Vagina (tissue), 2 donors: ENCODE measurements around the gene SEC24D. TPM values are rescaled to one million over a fixed set of nuclear protein-coding genes. Genes with fewer than 3 reads are reported as not detected.

Source experiments
- DNase-seq, 2 donors: peaks; one replicate each; pipeline ENCODE4 v3.0.0-alpha.2; 2017; ENCODE audit errors: extremely low spot score in 2 of 2
- H3K27ac ChIP-seq: fragments of 200-600 bp; sonication (generic); one replicate; pipeline ENCODE4 v1.5.1; 2019
- H3K27me3 ChIP-seq: fragments of 200-600 bp; sonication (generic); one replicate; pipeline ENCODE4 v1.5.1; 2019
- H3K36me3 ChIP-seq, 2 donors: fragments of 200-600 bp; sonication (generic); one replicate each; pipeline ENCODE4 v1.5.1; 2017 to 2019
- H3K4me1 ChIP-seq: fragments of 200-600 bp; sonication (generic); one replicate; pipeline ENCODE4 v1.5.1; 2019
- H3K4me3 ChIP-seq, 2 donors: fragments of 200-600 bp; sonication (generic); 1 replicate in 1 of 2; 2 replicates in 1 of 2; pipeline ENCODE4 v1.5.1; 2016 to 2019
- H3K9me3 ChIP-seq: fragments of 200-600 bp; sonication (generic); one replicate; pipeline ENCODE4 v1.5.1; 2019
- POLR2A ChIP-seq, 2 donors: fragments of 450-650 bp; IDR thresholded peaks; one replicate each; pipeline ENCODE4 v1.6.1; 2017; ENCODE audit warnings: antibody characterized with exemption in 2 of 2, mild to moderate bottlenecking in 2 of 2, moderate library complexity in 2 of 2
- POLR2AphosphoS5 ChIP-seq, 2 donors: sonication (generic); formaldehyde crosslinking; IDR thresholded peaks; one replicate each; pipeline ENCODE4 v1.9.0; 2017; ENCODE audit warnings: antibody characterized with exemption in 2 of 2, mild to moderate bottlenecking in 2 of 2, low read depth in 1 of 2; ENCODE audit not compliant: insufficient read depth in 1 of 2
- intact Hi-C: fragments of 100-400 bp; cut with DNase I; formaldehyde crosslinking; loops from one replicate; pipeline ENCODE4 v1.15.1; 2023
- total RNA-seq: library from RNA; depleted of rRNA; stranded (reverse); fragments of >200 nt; gene quantifications from one replicate; pipeline ENCODE4 v1.2.3, GENCODE V29; 2016
- TF ChIP-seq, protein P1 (sequence below), 3 experiments: fragments of 450-650 bp in 2 of 3; fragments of 200-600 bp in 1 of 3; sonication (generic) in 1 of 3; IDR thresholded peaks; one replicate each; pipeline ENCODE4 v1.5.1; 2017 to 2019; ENCODE audit warnings: antibody characterized with exemption in 3 of 3, mild to moderate bottlenecking in 2 of 3, moderate library complexity in 2 of 3

Gene SEC24D
- total RNA-seq, 1 donor from 2014 or later = 24.1 TPM

DNA sequence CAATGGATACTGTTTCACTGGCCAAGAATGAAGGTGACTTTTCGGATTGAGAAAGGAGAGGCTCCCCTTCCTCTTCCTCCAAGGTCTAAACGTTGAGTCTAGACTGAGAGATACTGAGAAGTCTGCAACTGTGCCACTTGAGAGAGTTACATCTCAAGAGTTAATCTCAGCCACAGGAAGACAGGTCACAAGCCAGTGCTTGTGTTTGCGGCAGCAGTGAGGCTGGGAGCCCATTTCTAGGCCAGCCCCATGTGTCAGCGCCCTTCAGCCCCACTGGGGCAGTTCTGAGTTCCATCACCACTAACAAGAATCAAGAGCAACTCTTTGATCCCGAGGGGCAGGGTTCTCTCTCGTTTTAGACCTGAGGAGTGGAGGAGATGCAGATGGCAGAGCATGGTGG, 7.3 kb upstream of the SEC24D start:
- no peak for TF ChIP-seq POLR2AphosphoS5 (IDR thresholded peaks at IDR 0.05; ENCODE audit: insufficient read depth in 1 of 2, low read depth in 1 of 2)
- TF ChIP-seq, protein P1, sequence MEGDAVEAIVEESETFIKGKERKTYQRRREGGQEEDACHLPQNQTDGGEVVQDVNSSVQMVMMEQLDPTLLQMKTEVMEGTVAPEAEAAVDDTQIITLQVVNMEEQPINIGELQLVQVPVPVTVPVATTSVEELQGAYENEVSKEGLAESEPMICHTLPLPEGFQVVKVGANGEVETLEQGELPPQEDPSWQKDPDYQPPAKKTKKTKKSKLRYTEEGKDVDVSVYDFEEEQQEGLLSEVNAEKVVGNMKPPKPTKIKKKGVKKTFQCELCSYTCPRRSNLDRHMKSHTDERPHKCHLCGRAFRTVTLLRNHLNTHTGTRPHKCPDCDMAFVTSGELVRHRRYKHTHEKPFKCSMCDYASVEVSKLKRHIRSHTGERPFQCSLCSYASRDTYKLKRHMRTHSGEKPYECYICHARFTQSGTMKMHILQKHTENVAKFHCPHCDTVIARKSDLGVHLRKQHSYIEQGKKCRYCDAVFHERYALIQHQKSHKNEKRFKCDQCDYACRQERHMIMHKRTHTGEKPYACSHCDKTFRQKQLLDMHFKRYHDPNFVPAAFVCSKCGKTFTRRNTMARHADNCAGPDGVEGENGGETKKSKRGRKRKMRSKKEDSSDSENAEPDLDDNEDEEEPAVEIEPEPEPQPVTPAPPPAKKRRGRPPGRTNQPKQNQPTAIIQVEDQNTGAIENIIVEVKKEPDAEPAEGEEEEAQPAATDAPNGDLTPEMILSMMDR (IDR thresholded peaks at IDR 0.05) = no peak
- TF ChIP-seq POLR2A (IDR thresholded peaks at IDR 0.05) = no peak
- H3K9me3 ChIP-seq = no peaks in the 10 kb centered on the region
- intact Hi-C loops = no loop called here
- no peaks in the 10 kb centered on the region for H3K27me3 ChIP-seq
- no peak for DNase-seq
- no peak overlapping the region for H3K27ac ChIP-seq
- no peaks in the 10 kb centered on the region for H3K4me1 ChIP-seq
- no peaks in the 10 kb centered on the region for H3K36me3 ChIP-seq
- H3K4me3 ChIP-seq = no peak overlapping the region

- no peaks in the 10 kb centered on the region for H3K4me1 ChIP-seq
- H3K27ac ChIP-seq = no peak overlapping the region
- no peaks in the 10 kb centered on the region for H3K36me3 ChIP-seq
- no peaks in the 10 kb centered on the region for H3K9me3 ChIP-seq
- no peak for DNase-seq
- intact Hi-C loops = no loop called here
- no peak overlapping the region for H3K4me3 ChIP-seq
- TF ChIP-seq POLR2AphosphoS5 (IDR thresholded peaks at IDR 0.05; ENCODE audit: insufficient read depth in 1 of 2, low read depth in 1 of 2) (no peak), POLR2A (IDR thresholded peaks at IDR 0.05) (no peak)
- TF ChIP-seq, protein P1 (IDR thresholded peaks at IDR 0.05) = no peak
- no peaks in the 10 kb centered on the region for H3K27me3 ChIP-seq
Measured at GRCh38 chr4:118842055-118842454, 6.1 kb upstream of the SEC24D start.

- no peak for DNase-seq
- Histone ChIP-seq H3K27me3 (no peaks in the 10 kb centered on the region), H3K36me3 (no peaks in the 10 kb centered on the region), H3K4me3 (no peak overlapping the region), H3K27ac (no peak overlapping the region), H3K4me1 (peaks cover 13% of the 10 kb centered on the region), H3K9me3 (no peaks in the 10 kb centered on the region)
- TF ChIP-seq, protein P1 (IDR thresholded peaks at IDR 0.05) = no peak
- no peak for TF ChIP-seq POLR2A (IDR thresholded peaks at IDR 0.05)
- TF ChIP-seq POLR2AphosphoS5 (IDR thresholded peaks at IDR 0.05; ENCODE audit: insufficient read depth in 1 of 2, low read depth in 1 of 2) = no peak
- intact Hi-C loops = loop anchor here (10.0 kb wide), 2 partner anchors 45 to 65 kb away; partner anchors contain the start of gene SYNPO2
Measured at GRCh38 chr4:118839221-118839927, 3.4 kb upstream of the SEC24D start.

DNA sequence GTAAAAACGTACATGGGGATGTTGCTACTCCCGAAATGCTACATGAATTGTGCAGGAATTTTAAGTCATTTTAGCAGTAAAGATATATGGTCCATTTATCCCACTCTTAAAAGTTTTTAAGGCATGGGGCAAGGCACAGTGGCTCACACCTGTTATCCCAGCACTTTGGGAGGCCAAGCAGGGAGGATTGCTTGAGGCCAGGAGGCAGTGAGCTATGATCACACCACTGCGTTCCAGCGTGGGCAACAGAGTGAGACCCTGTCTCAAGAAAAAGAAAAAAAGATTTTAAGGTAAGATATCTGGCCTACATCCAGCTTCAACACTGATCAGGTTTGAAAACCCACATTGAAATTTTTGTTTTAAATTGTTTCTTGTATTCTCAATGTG, 1.2 kb upstream of the SEC24D start:
- no peak overlapping the region for H3K27ac ChIP-seq
- no peaks in the 10 kb centered on the region for H3K9me3 ChIP-seq
- no peaks in the 10 kb centered on the region for H3K27me3 ChIP-seq
- no peak overlapping the region for H3K4me3 ChIP-seq
- H3K36me3 ChIP-seq = peaks cover 0 to 4% of the 10 kb centered on the region in 2 donors
- peaks cover 31% of the 10 kb centered on the region for H3K4me1 ChIP-seq
- TF ChIP-seq, protein P1 (IDR thresholded peaks at IDR 0.05) = no peak
- TF ChIP-seq POLR2A (IDR thresholded peaks at IDR 0.05) (no peak), POLR2AphosphoS5 (IDR thresholded peaks at IDR 0.05; ENCODE audit: insufficient read depth in 1 of 2, low read depth in 1 of 2) (no peak)
- no peak for DNase-seq
- intact Hi-C loops = loop anchor here (10.0 kb wide), 2 partner anchors 48 to 62 kb away; partner anchors contain the start of gene SYNPO2
